ACC112 (cell line): ENCODE data around the gene PHLPP1.

Source experiments
- H2AFZ ChIP-seq: fragments of 200-600 bp; sonication (generic); one replicate; pipeline ENCODE4 v1.6.0; 2017; ENCODE audit warnings: antibody characterized with exemption, low read length; ENCODE audit not compliant: unreplicated experiment
- H3K27ac ChIP-seq: fragments of 200-600 bp; sonication (generic); 2 replicates; pipeline ENCODE4 v1.5.1; 2014; ENCODE audit warnings: low read depth, mild to moderate bottlenecking, antibody characterized with exemption, low read length, moderate library complexity
- H3K27me3 ChIP-seq: fragments of 200-600 bp; sonication (generic); 2 replicates; pipeline ENCODE4 v1.6.1; 2014; ENCODE audit warnings: mild to moderate bottlenecking, antibody characterized with exemption, low read length, moderate library complexity, mixed read lengths; ENCODE audit not compliant: insufficient read depth
- H3K36me3 ChIP-seq: fragments of 200-600 bp; sonication (generic); 2 replicates; pipeline ENCODE4 v1.6.1; 2016; ENCODE audit warnings: mild to moderate bottlenecking, antibody characterized with exemption, low read length, moderate library complexity, mixed read lengths; ENCODE audit not compliant: insufficient read depth
- H3K4me1 ChIP-seq: fragments of 200-600 bp; sonication (generic); one replicate; pipeline ENCODE4 v1.6.1; 2016; ENCODE audit warnings: low read length, mixed read lengths; ENCODE audit not compliant: insufficient read depth, unreplicated experiment, control insufficient read depth
- H3K4me3 ChIP-seq: fragments of 200-600 bp; sonication (generic); 2 replicates; pipeline ENCODE4 v1.5.1; 2014; ENCODE audit warnings: mild to moderate bottlenecking, low read depth, low read length
- H3K79me2 ChIP-seq: fragments of 200-600 bp; sonication (generic); one replicate; pipeline ENCODE4 v1.6.0; 2016; ENCODE audit warnings: low read length; ENCODE audit not compliant: control insufficient read depth, unreplicated experiment, insufficient read depth

The PHLPP1 gene

GRCh38 chr18:62773691-62774090 is 58.4 kb downstream of the PHLPP1 start:
- Histone ChIP-seq H3K4me1 (no peaks in the 10 kb centered on the region), H3K27ac (no peak overlapping the region), H3K79me2 (no peaks in the 10 kb centered on the region), H3K36me3 (no peaks in the 10 kb centered on the region), H3K4me3 (no peak overlapping the region), H3K27me3 (no peaks in the 10 kb centered on the region), H2AFZ (no peak overlapping the region)

- H3K4me3 ChIP-seq, result no peak overlapping the region
- H3K27ac ChIP-seq, result no peak overlapping the region
- H2AFZ ChIP-seq, result no peak overlapping the region
- H3K79me2 ChIP-seq, result no peaks in the 10 kb centered on the region
- no peaks in the 10 kb centered on the region for H3K36me3 ChIP-seq
- no peaks in the 10 kb centered on the region for H3K27me3 ChIP-seq
- H3K4me1 ChIP-seq, result peaks cover 4% of the 10 kb centered on the region
These were observed 60.8 kb downstream of the PHLPP1 start for GRCh38 chr18:62776024-62776570.

- H3K4me1 ChIP-seq, result peaks cover 18% of the 10 kb centered on the region
- no peak overlapping the region for H2AFZ ChIP-seq
- no peaks in the 10 kb centered on the region for H3K79me2 ChIP-seq
- H3K4me3 ChIP-seq, result no peak overlapping the region
- H3K36me3 ChIP-seq, result no peaks in the 10 kb centered on the region
- no peaks in the 10 kb centered on the region for H3K27me3 ChIP-seq
- no peak overlapping the region for H3K27ac ChIP-seq
These were observed 62.5 kb downstream of the PHLPP1 start for GRCh38 chr18:62777814-62778213.

- no peaks in the 10 kb centered on the region for H3K36me3 ChIP-seq
- no peak overlapping the region for H3K27ac ChIP-seq
- no peaks in the 10 kb centered on the region for H3K79me2 ChIP-seq
- no peak overlapping the region for H3K4me3 ChIP-seq
- peaks cover 21% of the 10 kb centered on the region for H3K4me1 ChIP-seq
- H3K27me3 ChIP-seq, result no peaks in the 10 kb centered on the region
- H2AFZ ChIP-seq, result no peak overlapping the region
These were observed 63.9 kb downstream of the PHLPP1 start for GRCh38 chr18:62778976-62779869.

GRCh38 chr18:62781262-62781661 is 65.9 kb downstream of the PHLPP1 start:
- no peaks in the 10 kb centered on the region for H3K79me2 ChIP-seq
- peaks cover 35% of the 10 kb centered on the region for H3K4me1 ChIP-seq
- H3K27ac ChIP-seq, result peak overlapping the region; percentile 73

GRCh38 chr18:62781893-62782292 is 66.6 kb downstream of the PHLPP1 start:
- H3K4me1 ChIP-seq, result peaks cover 35% of the 10 kb centered on the region
- no peaks in the 10 kb centered on the region for H3K79me2 ChIP-seq
- H3K36me3 ChIP-seq, result no peaks in the 10 kb centered on the region
- no peaks in the 10 kb centered on the region for H3K27me3 ChIP-seq
- no peak overlapping the region for H3K4me3 ChIP-seq
- peak overlapping the region; percentile 73 for H3K27ac ChIP-seq
- H2AFZ ChIP-seq, result no peak overlapping the region

More at GRCh38 chr18:62781262-62781661, 65.9 kb downstream of the PHLPP1 start:
- Histone ChIP-seq H2AFZ (no peak overlapping the region), H3K36me3 (no peaks in the 10 kb centered on the region), H3K27me3 (no peaks in the 10 kb centered on the region), H3K4me3 (no peak overlapping the region)

GRCh38 chr18:62784338-62784965 is 69.1 kb downstream of the PHLPP1 start:
- Histone ChIP-seq H3K36me3 (no peaks in the 10 kb centered on the region), H2AFZ (no peak overlapping the region), H3K79me2 (no peaks in the 10 kb centered on the region), H3K27me3 (no peaks in the 10 kb centered on the region), H3K4me1 (peaks cover 35% of the 10 kb centered on the region), H3K4me3 (no peak overlapping the region), H3K27ac (0 out of 2 replicates have a peak overlapping the region, but pooled peaks have one; percentile 8)

GRCh38 chr18:62784966-62785413 is 69.6 kb downstream of the PHLPP1 start:
- Histone ChIP-seq H3K27me3 (no peaks in the 10 kb centered on the region), H3K79me2 (no peaks in the 10 kb centered on the region)

GRCh38 chr18:62786689-62787088 is 71.3 kb downstream of the PHLPP1 start:
- H3K79me2 ChIP-seq, result no peaks in the 10 kb centered on the region
- H3K27me3 ChIP-seq, result no peaks in the 10 kb centered on the region
- H3K4me3 ChIP-seq, result no peak overlapping the region
- H3K4me1 ChIP-seq, result peaks cover 26% of the 10 kb centered on the region
- no peak overlapping the region for H3K27ac ChIP-seq
- no peak overlapping the region for H2AFZ ChIP-seq
- no peaks in the 10 kb centered on the region for H3K36me3 ChIP-seq

More at GRCh38 chr18:62784966-62785413, 69.6 kb downstream of the PHLPP1 start:
- Histone ChIP-seq H2AFZ (no peak overlapping the region), H3K36me3 (no peaks in the 10 kb centered on the region), H3K4me1 (peaks cover 35% of the 10 kb centered on the region), H3K4me3 (no peak overlapping the region), H3K27ac (peak overlapping the region; percentile 8; the same call in 1 of the 2 replicates)

GRCh38 chr18:62788111-62788510 is 72.8 kb downstream of the PHLPP1 start:
- H3K79me2 ChIP-seq, result no peaks in the 10 kb centered on the region

More at GRCh38 chr18:62788111-62788510, 72.8 kb downstream of the PHLPP1 start:
- H2AFZ ChIP-seq, result no peak overlapping the region
- peaks cover 17% of the 10 kb centered on the region for H3K4me1 ChIP-seq
- H3K4me3 ChIP-seq, result no peak overlapping the region
- H3K27me3 ChIP-seq, result no peaks in the 10 kb centered on the region
- H3K27ac ChIP-seq, result no peak overlapping the region
- no peaks in the 10 kb centered on the region for H3K36me3 ChIP-seq
